GM18873 (cell line): ENCODE results near the gene POLR1E.
"Not testable (repeated sequence)": the region's sequence is repeated elsewhere in the genome, so short reads cannot be mapped to it uniquely, and the experiment has no call there.

Experiments
- ATAC-seq: cut with Tn5 transposase; IDR thresholded peaks from one replicate; pipeline ENCODE4 v1.9.1; 2021; ENCODE audit warnings: mild to moderate bottlenecking, moderate library complexity, moderate number of reproducible peaks; ENCODE audit not compliant: unreplicated experiment, low FRiP score

Gene POLR1E

GRCh38 chr9:37499297-37499696 is 13.5 kb downstream of the POLR1E start:
- ATAC-seq: no peak

- ATAC-seq: no peak
Measured at GRCh38 chr9:37501957-37502596, 16.3 kb downstream of the POLR1E start.

DNA sequence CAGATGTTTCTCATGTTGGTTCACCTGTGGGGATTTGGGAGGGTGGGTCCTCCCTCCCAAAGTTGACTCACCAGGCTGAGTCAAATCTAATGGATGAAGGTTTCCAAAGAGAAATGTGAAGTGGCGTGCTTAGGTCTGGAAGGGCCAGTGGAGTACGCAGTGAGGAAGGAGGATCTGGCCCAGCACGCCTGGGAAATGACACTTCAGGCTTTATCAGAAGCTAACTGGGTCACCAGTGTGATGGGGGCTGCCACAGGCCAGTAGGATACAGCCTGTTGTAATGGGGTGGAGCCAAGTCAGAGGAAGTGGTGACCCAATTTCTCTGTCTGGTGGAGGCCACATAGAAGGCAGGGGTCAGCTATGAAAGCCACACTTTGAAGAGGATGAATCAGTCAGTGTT is 18.0 kb downstream of the POLR1E start:
- ATAC-seq: no peak

- ATAC-seq: no peak
Measured at GRCh38 chr9:37504605-37505004, 18.9 kb downstream of the POLR1E start.

- no peak for ATAC-seq
Measured at GRCh38 chr9:37507566-37508134, 21.9 kb downstream of the POLR1E start.

DNA sequence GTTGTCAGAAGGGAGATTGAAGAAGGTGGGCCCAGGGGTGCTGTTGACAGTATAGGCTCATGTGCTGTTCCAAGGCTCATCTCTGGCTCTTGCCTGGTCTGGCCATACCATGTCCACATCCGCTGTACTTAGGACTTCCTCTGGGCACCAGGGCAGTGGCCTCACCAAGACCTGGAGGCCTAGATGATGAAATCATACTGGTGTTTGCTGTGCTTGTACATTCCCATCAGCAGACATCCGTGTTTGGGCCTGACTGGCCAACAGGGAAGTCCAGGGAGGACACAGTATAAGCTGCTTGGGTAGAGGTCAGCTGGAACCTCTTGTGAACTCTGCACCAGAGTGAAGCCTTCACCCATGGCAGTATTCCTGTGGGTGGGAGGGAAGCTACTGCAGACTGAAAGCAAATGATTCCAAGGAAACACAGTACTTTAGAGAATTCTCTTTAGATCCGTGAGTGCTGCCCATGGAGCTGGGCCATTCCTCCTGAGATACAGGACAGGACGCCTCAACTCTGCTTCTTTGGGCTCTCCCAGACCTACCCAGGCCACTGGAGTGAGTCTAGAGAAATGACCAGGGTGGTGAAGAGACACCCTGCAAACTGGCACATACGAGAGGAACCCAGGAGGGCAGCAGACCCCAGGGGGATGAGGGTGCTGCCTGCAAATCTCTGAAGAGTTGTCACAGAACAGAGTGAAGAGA is 22.5 kb downstream of the POLR1E start:
- ATAC-seq: no peak

- ATAC-seq: no peak
Measured at GRCh38 chr9:37508834-37509206, 23.1 kb downstream of the POLR1E start.

DNA sequence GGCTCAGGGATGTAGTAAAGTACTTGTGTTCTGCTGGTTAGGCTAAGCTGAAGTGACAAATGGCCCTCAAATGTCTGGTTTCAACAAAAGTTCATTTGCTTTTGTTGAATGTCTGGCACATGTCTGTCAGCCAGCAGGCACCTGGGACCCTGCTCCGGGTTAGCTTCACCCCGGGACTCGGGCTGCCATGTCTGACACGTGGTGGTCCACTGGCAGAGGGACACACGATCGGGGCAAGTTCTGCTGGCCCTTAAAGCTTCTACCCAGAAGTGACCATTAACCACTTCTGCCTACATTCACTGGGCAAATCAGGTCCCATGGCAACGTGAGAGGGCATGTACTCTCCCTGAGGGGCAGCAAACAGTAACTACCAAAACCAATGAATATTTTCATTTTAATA is 23.8 kb downstream of the POLR1E start:
- no peak for ATAC-seq

GRCh38 chr9:37510053-37510452 is 24.3 kb downstream of the POLR1E start:
- not testable (repeated sequence) for ATAC-seq

- ATAC-seq: no peak
Measured at GRCh38 chr9:37511016-37512010, 25.6 kb downstream of the POLR1E start.

GRCh38 chr9:37512437-37512836 is 26.7 kb downstream of the POLR1E start:
- ATAC-seq: no peak

GRCh38 chr9:37514415-37514814 is 28.7 kb downstream of the POLR1E start:
- not testable (repeated sequence) for ATAC-seq

DNA sequence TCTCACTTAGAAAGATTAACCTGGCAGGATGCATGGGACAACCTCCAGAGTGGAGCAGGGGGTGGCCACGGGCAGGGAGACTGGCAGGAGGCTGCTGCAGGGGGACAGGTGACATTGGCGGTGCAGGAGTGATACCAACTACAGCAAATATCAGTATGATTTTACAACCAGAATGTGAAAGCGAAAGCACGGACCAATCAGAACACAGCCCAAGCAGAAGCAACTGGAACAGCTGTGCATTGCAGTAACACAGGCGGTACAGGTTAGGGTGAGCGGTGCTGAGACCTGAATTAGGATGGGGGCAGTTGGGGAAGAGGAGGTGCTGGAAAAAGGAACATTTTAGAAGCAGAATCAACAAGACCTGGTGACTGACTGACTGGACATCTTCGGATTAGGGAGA is 29.3 kb downstream of the POLR1E start:
- no peak for ATAC-seq

DNA sequence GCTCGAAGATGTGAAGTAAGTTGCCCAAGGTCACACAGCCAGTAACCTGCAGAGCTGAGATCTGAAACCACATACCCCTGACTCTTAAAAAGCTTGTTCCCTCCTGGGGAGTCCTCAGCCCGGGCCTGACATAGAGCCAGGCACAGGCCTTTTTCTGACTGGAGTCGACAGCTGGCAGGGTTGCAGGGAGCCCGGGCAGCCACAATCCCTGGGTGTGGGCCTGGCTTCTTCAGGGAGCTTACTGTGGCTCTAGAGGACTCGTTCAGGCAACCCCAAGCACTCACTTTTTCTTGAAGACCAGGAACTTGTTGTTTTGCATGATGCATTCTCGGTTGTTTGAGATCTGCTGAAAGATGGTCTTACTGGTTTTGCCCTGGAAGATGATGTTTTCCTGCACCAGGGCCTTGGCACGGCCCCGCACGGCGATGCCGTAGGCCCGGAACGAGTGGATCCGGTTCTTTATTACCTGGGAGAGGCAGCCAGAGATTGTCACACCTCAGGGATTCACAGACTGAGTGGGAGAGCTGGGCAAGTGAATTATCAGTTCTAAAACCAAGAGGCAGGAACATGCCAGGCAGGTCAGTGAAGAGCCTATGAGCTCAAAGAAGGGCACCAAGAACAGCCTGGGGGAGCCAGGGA is 30.0 kb downstream of the POLR1E start:
- ATAC-seq: no peak

DNA sequence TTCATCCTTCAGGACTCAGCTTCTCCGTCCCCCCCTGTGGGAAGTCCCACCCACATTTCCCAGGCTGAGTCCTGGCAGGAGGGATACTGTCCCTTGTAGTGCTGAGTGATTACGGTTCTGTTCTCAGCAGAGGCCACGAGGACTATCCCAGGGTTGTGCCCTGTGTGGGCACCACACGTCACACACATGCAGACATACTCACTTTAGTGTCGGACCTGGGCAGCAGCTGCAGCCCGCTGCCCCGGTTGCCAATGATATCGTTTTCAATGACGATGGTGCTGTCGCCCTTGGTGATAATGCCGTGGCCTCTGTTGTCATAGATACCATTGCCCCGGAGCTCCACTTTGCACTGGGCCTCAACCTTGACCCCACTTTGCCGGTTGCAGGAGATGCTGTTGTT is 32.2 kb downstream of the POLR1E start:
- no peak for ATAC-seq

- no peak for ATAC-seq
Measured at GRCh38 chr9:37520641-37521040, 34.9 kb downstream of the POLR1E start.

DNA sequence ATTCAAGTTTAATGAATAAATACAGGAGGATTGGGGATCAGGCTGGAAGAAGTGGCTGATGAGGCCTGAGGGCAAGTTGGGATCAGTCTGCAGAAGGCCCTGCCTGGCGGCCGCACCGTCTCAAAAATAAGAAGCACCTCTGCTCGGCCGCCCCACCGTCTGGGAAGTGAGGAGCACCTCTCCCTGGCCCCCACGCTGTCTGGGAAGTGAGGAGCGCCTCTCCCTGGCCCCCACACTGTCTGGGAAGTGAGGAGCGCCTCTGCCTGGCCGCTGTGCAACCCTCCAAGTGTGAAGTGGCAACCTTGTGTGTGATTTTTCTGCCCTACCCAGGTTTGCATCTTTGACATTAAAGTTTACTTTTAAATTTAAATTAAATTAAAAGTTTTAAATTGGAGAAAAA is 35.4 kb downstream of the POLR1E start:
- ATAC-seq: no peak

GRCh38 chr9:37522971-37523370 is 37.2 kb downstream of the POLR1E start:
- no peak for ATAC-seq

DNA sequence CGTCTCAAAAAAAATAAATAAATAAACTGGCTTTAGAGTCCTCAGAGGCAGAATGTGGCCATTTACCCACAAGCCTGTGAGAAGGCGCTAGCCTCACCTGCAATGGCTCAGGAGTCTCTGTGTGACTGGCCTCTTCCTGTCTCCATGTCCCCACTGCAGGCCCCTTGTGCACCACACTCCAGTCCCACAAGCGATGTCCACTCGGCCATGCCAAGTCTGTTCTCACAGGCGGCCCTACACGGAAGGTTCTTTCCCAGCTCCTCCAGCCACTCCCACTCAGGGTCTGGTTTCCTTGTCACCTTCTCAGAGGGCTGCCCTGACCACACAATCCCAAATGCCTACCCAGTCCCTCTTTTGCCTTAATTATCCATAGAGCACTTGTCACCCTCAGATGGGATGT is 38.2 kb downstream of the POLR1E start:
- ATAC-seq: no peak
